ENCODE results near the gene PDRG1.

Gene PDRG1

GRCh38 chr20:31951530-31952453, at the start of gene PDRG1:
TSS of gene PDRG1 (minus strand) at chr20:31952046. CDS start at chr20:31951961, 85 bp downstream.
- peak; percentile 94 for TF ChIP-seq CTCF (IDR thresholded peaks at IDR 0.05; ENCODE audit: low read depth, low read length)
- TF ChIP-seq EZH2phosphoT487 (IDR thresholded peaks at IDR 0.05; ENCODE audit: low read depth), result no peak
- peaks cover 38% of the 10 kb centered on the region for H3K79me2 ChIP-seq (ENCODE audit: low read length)
- H3K9me3 ChIP-seq (ENCODE audit: insufficient read depth, low read length), result no peaks in the 10 kb centered on the region
- peaks cover 17% of the 10 kb centered on the region for H4K20me1 ChIP-seq (ENCODE audit: insufficient read depth, low read length)
- peak within 1 kb of the TSS; percentile 99 for H3K4me2 ChIP-seq (ENCODE audit: low read length)
- peaks cover 36% of the 10 kb centered on the region for H3K36me3 ChIP-seq (replicated peaks; ENCODE audit: low read depth, low read length)
- H2AFZ ChIP-seq (ENCODE audit: low read depth, low read length), result peak within 1 kb of the TSS; percentile 28; the same call in 1 of the 2 replicates
- H3K27me3 ChIP-seq (ENCODE audit: low read depth, low read length), result no peaks in the 10 kb centered on the region
- peak within 1 kb of the TSS; percentile 94 for H3K4me3 ChIP-seq (ENCODE audit: low read length)
- H3K27ac ChIP-seq (ENCODE audit: low read length), result peak within 1 kb of the TSS; percentile 39
- peak within 1 kb of the TSS; percentile 95 for H3K9ac ChIP-seq (ENCODE audit: low read length)
- H3K4me1 ChIP-seq (ENCODE audit: low read length), result peaks cover 24% of the 10 kb centered on the region

- H3K9me3 ChIP-seq (ENCODE audit: insufficient read depth, low read length), result no peaks in the 10 kb centered on the region
- no peak for TF ChIP-seq EZH2phosphoT487 (IDR thresholded peaks at IDR 0.05; ENCODE audit: low read depth)
- no peak for TF ChIP-seq CTCF (IDR thresholded peaks at IDR 0.05; ENCODE audit: low read depth, low read length)
- peaks cover 13% of the 10 kb centered on the region for H3K27me3 ChIP-seq (ENCODE audit: low read depth, low read length)
- H3K4me2 ChIP-seq (ENCODE audit: low read length), result no peak overlapping the region
- H3K4me3 ChIP-seq (ENCODE audit: low read length), result no peak overlapping the region
- no peaks in the 10 kb centered on the region for H3K36me3 ChIP-seq (replicated peaks; ENCODE audit: low read depth, low read length)
- H2AFZ ChIP-seq (ENCODE audit: low read depth, low read length), result no peak overlapping the region
- H3K9ac ChIP-seq (ENCODE audit: low read length), result no peak overlapping the region
- no peaks in the 10 kb centered on the region for H3K4me1 ChIP-seq (ENCODE audit: low read length)
- H4K20me1 ChIP-seq (ENCODE audit: insufficient read depth, low read length), result no peaks in the 10 kb centered on the region
- no peaks in the 10 kb centered on the region for H3K79me2 ChIP-seq (ENCODE audit: low read length)
- H3K27ac ChIP-seq (ENCODE audit: low read length), result no peak overlapping the region
Measured at GRCh38 chr20:31998246-31998645, 46.4 kb upstream of the PDRG1 start.

DNA sequence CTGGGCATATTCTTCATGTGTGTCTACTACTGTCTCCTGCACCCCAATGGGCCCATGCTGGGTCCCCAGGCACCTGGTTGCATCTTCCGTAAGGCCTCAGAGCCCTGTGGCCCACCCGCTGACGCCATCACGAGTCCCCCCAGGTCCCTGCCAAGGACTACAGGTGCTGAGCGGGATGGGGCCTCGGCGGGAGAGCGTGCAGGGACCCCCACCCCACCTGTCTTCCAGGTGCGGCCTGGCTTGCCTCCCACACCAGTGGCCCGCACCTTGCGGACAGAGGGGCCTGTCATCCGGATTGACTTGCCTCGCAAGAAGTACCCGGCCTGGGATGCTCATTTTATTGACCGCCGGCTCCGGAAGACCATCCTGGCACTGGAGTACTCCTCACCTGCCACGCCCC, 45.1 kb upstream of the PDRG1 start:
- TF ChIP-seq CTCF (IDR thresholded peaks at IDR 0.05; ENCODE audit: low read depth, low read length) (no peak), EZH2phosphoT487 (IDR thresholded peaks at IDR 0.05; ENCODE audit: low read depth) (no peak)
- Histone ChIP-seq H3K79me2 (ENCODE audit: low read length) (no peaks in the 10 kb centered on the region), H3K4me1 (ENCODE audit: low read length) (no peaks in the 10 kb centered on the region), H3K36me3 (replicated peaks; ENCODE audit: low read depth, low read length) (no peaks in the 10 kb centered on the region), H3K4me2 (ENCODE audit: low read length) (no peak overlapping the region), H3K4me3 (ENCODE audit: low read length) (no peak overlapping the region), H4K20me1 (ENCODE audit: insufficient read depth, low read length) (no peaks in the 10 kb centered on the region), H2AFZ (ENCODE audit: low read depth, low read length) (no peak overlapping the region), H3K9me3 (ENCODE audit: insufficient read depth, low read length) (no peaks in the 10 kb centered on the region), H3K9ac (ENCODE audit: low read length) (no peak overlapping the region), H3K27me3 (ENCODE audit: low read depth, low read length) (peaks cover 21% of the 10 kb centered on the region), H3K27ac (ENCODE audit: low read length) (no peak overlapping the region)

DNA sequence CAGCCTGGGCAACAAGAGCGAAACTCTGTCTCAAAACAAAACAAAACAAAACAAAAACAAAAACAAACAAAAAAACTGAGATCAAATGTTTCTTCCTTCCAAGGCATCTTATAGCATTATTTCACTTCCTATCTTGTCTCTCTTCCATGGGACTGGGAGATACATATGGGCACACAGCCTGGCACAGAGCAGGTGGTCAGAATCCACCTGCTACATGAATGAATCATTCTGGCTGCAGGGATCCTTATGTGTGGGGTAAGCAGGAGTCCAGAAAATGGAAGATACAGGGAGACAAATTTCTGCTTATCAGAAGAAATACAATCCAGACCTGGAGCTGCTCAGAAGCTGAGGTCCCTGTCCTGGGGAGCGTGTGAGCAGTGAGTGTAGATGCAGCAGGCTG, 40.2 kb upstream of the PDRG1 start:
- Histone ChIP-seq H3K79me2 (ENCODE audit: low read length) (no peaks in the 10 kb centered on the region), H3K4me1 (ENCODE audit: low read length) (no peaks in the 10 kb centered on the region), H3K27ac (ENCODE audit: low read length) (no peak overlapping the region), H3K27me3 (ENCODE audit: low read depth, low read length) (peaks cover 21% of the 10 kb centered on the region), H2AFZ (ENCODE audit: low read depth, low read length) (no peak overlapping the region), H3K9me3 (ENCODE audit: insufficient read depth, low read length) (no peaks in the 10 kb centered on the region), H3K36me3 (replicated peaks; ENCODE audit: low read depth, low read length) (no peaks in the 10 kb centered on the region), H3K4me3 (ENCODE audit: low read length) (no peak overlapping the region), H3K9ac (ENCODE audit: low read length) (no peak overlapping the region), H3K4me2 (ENCODE audit: low read length) (no peak overlapping the region), H4K20me1 (ENCODE audit: insufficient read depth, low read length) (no peaks in the 10 kb centered on the region)
- TF ChIP-seq EZH2phosphoT487 (IDR thresholded peaks at IDR 0.05; ENCODE audit: low read depth), result no peak
- TF ChIP-seq CTCF (IDR thresholded peaks at IDR 0.05; ENCODE audit: low read depth, low read length), result no peak

Data from OCI-LY3 (cell line).